ENCODE data around the gene ZNF337.
"Not testable (repeated sequence)": the region's sequence is repeated elsewhere in the genome, so short reads cannot be mapped to it uniquely, and the experiment has no call there.

GRCh38 chr20:25704303-25704702, 7.7 kb upstream of the ZNF337 start:
- not testable (repeated sequence) for TF ChIP-seq EZH2 (IDR thresholded peaks at IDR 0.05; ENCODE audit: borderline replicate concordance, insufficient read depth, low read depth, low read length, poor library complexity, severe bottlenecking); CTCF (IDR thresholded peaks at IDR 0.05)
